Mucosa of gallbladder (tissue), 1 donor: ENCODE results near the gene SNRNP48. TPM values are rescaled to one million over a fixed set of nuclear protein-coding genes. Genes with fewer than 3 reads are reported as not detected.

Experiments used
- DNase-seq: peaks from one replicate; pipeline ENCODE4 v3.0.0-alpha.2; 2020; ENCODE audit warnings: low spot score
- total RNA-seq: library from RNA; stranded (reverse); gene quantifications from one replicate; pipeline ENCODE4 v1.2.1, GENCODE V29; 2021
- donor health status: DM: no; HTN: no; CAD: no.

Gene SNRNP48
- total RNA-seq, 1 donor from 2014 or later, result 14.4 TPM

DNA sequence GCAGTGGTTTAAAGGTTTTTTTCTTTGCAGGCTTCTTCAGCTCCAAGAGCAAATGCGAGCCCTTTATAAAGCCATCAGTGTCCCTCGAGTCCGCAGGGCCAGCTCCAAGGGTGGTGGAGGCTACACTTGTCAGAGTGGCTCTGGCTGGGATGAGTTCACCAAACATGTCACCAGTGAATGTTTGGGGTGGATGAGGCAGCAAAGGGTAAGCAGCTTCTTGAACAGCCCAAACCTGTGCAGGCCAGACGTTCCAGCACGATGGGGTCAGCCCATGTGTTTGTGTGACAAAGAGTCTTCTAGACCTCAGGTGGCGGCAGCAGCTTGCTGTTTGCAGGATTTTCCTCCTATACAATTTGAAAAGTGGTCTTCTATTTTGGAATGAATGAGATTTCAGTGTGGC, 30.8 kb upstream of the SNRNP48 start:
- DNase-seq, result no peak

DNA sequence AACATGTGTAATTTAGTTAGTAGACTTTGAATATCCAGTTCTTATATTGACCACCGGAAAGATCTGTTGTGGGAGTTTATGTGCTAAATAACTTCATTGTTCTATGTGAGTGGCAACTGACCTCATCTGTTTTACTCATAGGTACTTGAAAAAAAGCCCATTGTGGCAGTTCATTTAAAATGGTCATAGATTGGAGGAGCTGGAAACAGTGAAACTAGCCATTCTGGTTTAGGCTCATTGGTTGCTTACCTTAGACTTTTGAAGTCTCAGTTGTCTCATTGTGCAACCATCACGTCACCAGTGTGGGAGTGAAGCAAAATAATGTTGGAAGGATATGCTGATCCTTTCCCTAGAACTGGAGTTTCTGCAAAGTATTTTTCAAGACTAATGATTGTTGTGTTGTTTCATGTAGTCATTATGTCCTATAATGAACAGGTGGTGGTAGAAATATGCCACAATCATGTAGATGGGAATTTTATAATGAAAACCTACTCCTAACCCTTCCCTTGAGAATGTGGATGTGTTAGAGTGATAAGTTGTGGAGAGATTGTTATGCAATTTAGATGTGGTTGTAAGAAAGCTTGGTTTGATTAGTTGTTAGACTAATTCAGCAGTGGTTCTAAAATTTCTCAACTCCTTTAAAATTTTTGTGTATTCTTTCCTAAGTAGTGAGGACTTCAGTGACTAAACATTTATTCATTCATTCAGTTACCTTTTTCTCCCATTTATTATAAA, 30.2 kb upstream of the SNRNP48 start:
- DNase-seq, result no peak

DNA sequence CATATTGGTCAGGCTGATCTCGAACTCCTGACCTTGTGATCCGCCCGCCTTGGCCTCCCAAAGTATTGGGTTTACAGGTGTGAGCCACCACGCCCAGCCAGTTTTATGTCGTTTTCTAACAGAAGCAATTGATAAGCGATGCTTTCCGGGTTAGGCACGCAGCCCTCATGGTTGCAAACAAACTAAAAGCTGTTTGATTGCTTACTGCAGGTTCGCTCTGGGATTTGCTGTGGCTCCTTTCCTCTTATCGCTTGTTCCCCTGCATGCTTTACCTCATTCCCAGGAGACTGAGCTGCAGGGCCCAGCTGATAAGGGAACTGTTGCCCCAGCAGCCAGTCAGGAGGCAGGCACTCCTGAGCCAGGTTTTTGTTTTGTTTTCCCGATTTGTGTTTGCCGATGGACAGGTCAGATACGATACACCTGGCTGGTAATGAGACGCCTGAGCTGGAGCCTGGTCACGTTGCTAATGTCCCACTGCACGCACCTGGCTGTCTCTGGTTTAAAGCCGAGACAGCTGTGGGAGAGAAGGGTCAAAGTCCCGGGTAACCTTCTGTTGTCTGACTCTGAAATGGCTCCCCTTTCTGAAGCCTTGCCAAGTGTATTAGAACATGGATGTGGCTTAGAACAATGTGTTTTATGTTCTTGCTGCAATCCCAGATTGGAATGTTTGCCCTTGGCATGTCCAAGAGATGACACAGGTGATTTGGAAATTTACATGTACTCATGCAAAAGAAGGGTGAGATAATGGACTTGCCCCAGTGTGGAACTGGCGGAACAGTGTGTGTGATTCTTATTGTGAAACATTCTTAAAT, 28.6 kb upstream of the SNRNP48 start:
- DNase-seq, result peak; percentile 92

DNA sequence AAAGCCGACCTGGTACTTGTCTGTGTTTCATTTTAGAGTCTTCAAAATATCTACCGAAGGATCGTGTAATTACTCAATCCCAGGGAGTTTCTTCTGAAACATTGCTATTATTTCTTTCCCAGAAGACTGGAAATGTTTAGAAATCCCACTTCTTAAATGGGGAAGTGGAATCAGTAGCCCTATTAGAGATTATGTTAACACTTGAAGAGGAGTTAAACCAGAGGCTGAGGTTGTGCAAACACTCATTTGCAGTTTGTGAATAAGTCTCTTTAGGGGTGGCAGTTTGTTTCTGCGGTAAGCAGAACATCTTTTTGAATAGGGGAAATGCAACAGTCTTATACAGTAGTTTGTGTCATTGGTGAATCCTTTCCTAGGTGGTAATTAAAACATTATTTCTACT, 27.2 kb upstream of the SNRNP48 start:
- no peak for DNase-seq

DNA sequence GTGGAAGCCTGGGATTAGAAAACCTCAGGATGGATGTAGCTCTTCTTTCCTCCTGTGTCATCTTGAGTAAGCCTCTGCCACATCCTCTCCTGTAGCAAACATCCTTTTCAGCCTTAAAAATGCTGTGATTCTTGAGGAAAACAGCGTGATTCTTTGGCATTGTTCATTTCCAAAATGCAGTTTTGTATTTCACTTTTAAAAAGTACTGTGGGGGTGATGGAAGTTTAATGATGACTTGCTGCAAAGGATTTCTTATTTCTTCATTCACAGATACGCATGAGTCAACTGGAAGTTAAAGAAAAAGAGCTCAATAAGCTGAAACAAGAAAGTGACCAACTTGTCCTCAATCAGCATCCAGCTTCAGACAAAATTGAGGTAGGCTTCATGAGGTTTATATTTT, 23.9 kb upstream of the SNRNP48 start:
- DNase-seq, result no peak

DNA sequence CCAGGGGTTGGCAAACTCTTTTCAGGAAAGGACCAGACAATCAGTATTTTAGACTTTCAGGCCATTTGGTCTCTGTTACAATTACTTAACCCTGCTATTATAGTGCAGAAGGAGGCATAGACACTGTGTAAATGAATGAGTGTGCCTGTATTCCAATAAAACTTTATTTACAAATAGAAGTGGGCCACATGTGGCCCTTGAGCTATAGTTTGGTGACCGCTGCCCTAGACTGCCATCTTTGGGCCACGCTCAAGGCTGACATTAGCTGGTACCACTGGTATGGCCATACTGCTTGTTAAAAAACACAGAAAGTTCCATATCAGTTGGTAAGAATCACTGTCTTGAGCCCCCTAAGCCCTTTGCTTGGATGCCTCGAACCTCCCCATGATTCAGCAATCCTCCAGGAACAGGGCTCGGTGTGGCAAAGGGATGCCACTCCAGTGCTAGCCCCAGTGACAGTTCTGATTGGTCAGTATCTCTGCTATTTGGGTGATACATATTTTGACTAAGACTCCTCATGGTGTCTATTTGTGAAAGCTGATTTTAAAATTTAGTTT, 23.3 kb upstream of the SNRNP48 start:
- no peak for DNase-seq

DNA sequence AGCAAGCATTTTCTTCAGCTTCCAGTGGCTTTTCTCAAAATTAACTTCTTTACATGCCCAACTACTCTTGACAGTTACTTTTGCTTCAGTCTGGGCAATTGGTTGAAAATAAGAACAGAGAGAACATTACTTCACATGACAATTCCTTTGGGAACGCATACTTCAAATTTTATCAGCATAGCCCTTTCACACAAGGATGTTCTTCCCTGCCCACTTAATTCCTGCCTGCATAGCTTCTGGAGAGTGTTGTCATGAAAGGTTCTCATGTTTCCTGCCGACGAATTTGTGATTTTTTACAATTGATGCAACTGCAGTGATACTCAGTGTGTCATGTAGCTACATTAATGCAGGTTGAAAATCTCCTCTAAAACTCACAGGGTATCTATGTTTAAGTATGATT, 22.0 kb upstream of the SNRNP48 start:
- DNase-seq, result no peak

DNA sequence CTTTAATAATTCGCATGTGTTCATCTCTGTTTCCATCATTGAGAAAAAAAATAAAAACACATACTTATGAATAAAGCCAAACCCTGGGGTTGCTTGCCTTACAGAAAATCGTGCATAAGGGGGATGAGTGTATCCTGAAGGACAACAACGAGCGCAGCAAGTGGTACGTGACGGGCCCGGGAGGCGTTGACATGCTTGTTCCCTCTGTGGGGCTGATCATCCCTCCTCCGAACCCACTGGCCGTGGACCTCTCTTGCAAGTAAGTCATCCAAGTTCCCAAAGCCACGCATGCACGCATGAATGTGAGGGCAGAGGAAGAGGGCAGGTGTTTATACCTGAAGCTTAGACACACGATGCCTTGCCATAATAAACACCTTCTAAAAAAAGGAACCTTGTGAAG, 20.9 kb upstream of the SNRNP48 start:
- DNase-seq, result no peak

DNA sequence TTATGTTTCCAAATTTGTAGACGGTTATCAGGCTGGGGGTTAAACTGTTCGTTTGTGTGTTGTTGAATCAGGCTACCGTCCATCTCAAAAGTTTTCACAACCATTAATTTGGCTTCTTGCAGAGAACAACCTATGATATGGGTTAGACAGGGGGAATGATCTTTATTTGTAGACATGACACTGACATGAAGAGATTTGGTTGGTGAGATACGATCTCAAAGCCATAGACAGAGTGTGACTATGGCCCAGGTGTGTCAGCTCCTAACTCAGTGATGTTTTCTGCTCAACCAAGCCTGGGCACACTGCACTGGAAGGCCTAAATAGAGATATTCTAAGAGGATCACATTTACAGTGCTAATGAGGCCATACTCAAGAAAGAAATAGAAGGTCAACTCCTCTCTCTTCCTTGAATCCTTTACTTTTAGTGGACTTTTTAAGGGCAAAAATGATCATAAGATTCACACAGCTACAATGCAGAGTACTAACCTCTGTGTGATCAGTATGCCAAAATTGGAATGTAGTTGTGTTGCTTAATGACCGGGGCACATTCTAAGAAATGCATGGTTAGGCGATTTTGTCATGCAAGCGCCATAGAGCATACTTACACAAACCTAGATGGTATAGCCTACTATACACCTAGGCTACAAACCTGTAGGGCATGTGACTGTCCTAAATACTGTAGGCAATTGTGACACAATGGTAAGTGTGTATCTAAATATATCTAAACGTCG, 17.6 kb upstream of the SNRNP48 start:
- no peak for DNase-seq

DNA sequence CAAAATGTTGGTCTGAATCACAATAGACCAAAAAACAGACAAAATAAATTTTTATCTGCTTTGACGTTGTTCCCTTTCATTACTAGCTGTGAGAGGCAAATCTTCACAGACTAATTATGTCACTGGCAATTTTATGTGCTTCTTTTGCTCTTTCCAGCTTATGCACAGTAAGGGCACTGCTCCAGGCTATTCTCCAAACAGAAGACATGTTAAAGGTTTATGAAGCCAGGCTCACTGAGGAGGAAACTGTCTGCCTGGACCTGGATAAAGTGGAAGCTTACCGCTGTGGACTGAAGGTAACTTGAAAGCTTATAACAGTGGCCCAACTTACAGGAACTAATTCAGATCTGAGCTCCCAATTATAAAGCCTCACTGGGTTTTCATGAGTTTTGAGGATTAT, 15.5 kb upstream of the SNRNP48 start:
- no peak for DNase-seq

DNA sequence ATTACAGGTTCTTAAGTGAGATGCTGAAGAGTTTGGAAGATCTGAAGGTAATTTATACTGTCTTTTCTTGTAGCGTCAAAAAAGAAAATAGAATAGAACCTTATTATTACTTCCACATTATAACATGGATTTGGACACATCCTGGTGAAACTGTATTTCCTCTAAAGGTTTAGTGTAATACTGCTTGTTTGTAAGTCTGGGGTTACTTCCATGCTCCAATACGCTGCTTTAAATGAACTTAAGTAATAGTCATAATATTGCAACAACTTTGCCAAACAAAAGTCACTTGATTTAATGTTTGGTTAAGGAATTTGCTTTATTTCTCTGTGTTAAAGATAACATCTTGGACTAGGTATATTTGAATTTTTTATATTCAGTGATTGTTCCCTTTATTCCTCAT, 11.5 kb upstream of the SNRNP48 start:
- DNase-seq, result no peak

DNA sequence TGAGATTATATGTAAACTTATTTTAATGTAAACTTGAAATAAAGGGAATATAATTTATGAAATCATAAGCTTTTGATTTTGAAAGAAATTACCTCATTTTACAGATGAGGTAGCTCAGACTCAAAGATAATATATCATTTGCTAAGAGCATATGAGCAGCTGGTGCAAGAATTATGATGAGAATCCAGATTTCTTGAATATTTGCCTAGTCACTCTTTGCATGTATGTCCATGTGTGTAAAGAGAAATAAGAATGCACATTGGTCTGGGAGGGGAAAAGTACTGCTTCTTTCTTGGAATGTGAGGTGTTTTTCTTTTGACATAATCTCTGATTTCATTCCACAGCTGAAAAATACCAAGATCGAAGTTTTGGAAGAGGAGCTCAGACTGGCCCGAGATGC, 11.1 kb upstream of the SNRNP48 start:
- DNase-seq, result no peak

DNA sequence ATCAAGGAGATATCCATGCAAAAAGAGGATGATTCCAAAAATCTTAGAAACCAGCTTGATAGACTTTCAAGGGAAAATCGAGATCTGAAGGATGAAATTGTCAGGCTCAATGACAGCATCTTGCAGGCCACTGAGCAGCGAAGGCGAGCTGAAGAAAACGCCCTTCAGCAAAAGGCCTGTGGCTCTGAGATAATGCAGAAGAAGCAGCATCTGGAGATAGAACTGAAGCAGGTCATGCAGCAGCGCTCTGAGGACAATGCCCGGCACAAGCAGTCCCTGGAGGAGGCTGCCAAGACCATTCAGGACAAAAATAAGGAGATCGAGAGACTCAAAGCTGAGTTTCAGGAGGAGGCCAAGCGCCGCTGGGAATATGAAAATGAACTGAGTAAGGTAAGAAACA, 10.1 kb upstream of the SNRNP48 start:
- DNase-seq, result no peak

DNA sequence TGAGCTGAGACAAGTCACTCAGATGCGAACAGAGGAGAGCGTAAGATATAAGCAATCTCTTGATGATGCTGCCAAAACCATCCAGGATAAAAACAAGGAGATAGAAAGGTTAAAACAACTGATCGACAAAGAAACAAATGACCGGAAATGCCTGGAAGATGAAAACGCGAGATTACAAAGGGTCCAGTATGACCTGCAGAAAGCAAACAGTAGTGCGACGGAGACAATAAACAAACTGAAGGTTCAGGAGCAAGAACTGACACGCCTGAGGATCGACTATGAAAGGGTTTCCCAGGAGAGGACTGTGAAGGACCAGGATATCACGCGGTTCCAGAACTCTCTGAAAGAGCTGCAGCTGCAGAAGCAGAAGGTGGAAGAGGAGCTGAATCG, 9.5 kb upstream of the SNRNP48 start:
- DNase-seq, result no peak

DNA sequence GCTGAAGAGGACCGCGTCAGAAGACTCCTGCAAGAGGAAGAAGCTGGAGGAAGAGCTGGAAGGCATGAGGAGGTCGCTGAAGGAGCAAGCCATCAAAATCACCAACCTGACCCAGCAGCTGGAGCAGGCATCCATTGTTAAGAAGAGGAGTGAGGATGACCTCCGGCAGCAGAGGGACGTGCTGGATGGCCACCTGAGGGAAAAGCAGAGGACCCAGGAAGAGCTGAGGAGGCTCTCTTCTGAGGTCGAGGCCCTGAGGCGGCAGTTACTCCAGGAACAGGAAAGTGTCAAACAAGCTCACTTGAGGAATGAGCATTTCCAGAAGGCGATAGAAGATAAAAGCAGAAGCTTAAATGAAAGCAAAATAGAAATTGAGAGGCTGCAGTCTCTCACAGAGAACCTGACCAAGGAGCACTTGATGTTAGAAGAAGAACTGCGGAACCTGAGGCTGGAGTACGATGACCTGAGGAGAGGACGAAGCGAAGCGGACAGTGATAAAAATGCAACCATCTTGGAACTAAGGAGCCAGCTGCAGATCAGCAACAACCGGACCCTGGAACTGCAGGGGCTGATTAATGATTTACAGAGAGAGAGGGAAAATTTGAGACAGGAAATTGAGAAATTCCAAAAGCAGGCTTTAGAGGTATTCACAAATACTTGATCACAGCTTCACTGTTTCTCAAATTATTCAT, 8.9 kb upstream of the SNRNP48 start:
- DNase-seq, result no peak

DNA sequence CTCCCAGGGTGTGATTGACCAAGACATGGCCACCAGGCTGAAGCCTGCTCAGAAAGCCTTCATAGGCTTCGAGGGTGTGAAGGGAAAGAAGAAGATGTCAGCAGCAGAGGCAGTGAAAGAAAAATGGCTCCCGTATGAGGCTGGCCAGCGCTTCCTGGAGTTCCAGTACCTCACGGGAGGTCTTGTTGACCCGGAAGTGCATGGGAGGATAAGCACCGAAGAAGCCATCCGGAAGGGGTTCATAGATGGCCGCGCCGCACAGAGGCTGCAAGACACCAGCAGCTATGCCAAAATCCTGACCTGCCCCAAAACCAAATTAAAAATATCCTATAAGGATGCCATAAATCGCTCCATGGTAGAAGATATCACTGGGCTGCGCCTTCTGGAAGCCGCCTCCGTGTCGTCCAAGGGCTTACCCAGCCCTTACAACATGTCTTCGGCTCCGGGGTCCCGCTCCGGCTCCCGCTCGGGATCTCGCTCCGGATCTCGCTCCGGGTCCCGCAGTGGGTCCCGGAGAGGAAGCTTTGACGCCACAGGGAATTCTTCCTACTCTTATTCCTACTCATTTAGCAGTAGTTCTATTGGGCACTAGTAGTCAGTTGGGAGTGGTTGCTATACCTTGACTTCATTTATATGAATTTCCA, 4.6 kb upstream of the SNRNP48 start:
- no peak for DNase-seq

DNA sequence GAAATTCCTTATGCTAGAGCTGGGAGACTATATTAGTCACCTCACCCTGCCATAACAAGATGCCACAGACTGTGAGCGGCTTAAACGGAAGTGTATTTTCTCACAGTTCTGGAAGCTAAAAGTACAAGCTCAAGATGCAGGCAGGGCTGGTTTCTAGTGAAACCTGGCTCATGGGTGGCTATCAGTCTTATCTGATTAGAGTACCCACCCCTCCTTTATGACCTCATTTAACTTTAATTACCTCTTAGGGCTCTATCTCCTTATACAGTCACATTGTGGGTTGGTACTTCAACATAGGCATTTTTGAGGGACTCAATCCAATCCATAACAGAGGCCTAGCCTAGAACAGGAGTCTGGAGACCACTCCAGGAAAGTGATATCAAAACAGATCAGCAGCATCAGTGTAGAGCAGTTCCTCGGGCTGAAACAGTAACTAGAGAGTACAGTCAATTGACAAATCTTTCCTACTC, 2.3 kb upstream of the SNRNP48 start:
- no peak for DNase-seq

DNA sequence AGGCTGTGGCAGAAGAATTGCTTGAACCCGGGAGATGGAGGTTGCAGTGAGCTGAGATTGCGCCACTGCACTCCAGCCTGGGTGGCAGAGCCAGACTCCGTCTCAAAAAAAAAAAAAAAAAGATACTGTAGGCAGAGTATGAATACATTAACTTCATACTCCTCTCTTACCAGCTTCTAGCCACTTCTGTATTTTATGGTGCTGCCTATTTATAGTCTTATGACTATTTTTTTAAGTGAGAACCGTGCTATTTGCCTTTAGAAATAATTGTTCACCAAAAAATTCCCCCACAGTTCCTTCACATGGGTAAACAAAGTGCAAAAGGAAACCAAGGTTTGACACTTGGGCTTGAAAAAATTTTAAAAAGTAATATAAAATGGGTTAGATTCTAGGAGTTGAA, 1.5 kb upstream of the SNRNP48 start:
- DNase-seq, result no peak

DNA sequence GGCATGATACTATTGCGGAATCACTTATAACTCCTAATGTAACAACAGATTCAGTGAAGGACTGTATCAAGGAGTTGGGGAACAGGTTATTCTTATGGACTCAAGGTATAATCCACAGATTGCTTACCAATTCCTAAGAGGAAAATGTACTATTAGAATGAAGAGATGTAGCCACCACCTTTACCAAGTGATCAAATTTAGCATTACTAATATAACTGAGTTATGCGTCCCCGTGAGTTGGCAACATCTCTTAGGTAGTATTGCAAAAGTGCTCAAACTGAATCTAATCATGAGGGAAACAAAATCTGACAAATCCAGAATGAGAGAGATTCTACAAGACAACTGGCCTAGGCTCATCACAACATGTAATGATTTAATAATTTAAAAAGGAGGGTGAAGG, 777 bp upstream of the SNRNP48 start:
- DNase-seq, result no peak

DNA sequence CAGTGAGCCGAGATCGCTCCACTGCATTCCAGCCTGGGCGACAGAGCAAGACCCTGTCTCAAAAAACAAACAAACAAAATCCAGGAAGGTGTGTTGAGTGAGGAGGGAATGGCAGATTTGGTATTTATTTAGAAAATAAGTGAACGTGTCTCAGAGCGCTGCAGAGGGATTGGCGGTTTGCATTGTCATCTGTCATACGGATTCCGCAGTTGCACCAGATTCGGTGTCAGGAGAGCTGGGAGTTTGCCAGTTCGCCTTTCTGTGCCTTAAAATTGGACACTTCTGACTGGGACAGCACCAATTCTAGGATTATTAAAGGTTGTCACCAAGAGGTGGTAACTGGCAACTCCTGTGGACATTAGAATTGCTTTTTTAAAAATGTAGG, 912 bp downstream of the SNRNP48 start:
- DNase-seq, result no peak

DNA sequence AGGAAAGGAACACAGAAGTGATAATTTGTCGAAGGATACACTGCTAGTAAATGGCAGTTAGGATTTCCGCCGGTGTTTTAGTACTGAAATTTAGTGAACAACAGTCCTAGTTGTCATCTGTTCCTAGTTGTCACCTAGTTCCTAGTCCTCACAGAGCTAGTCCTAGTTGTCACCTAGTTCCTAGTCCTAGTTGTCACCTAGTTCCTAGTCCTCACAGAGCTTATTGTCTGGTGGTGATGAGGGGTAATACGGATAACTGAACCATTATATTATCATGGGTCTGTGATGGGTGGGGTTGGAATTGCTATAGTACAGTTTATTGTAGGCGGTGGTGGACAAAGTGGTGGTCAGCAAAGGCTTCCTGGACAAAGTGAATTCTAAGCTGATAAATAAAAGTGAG, 1.8 kb downstream of the SNRNP48 start:
- DNase-seq, result no peak
